Hepatocyte (in vitro differentiated cells): Measurements from ENCODE around the gene ADAMTS19.

Source experiments
- EZH2 ChIP-seq: fragments of 200-600 bp; sonication (generic); IDR thresholded peaks from 2 replicates; pipeline ENCODE4 v1.6.1; 2016; ENCODE audit warnings: antibody characterized with exemption, mild to moderate bottlenecking, borderline replicate concordance
- EZH2phosphoT487 ChIP-seq: fragments of 200-600 bp; sonication (generic); IDR thresholded peaks from one replicate; pipeline ENCODE4 v1.6.1; 2018; ENCODE audit warnings: antibody characterized with exemption, mild to moderate bottlenecking, low read depth, moderate library complexity; ENCODE audit not compliant: unreplicated experiment, severe bottlenecking
- TF ChIP-seq, protein P1 (sequence below): fragments of 200-600 bp; sonication (generic); IDR thresholded peaks from 2 replicates; pipeline ENCODE4 v1.5.1; 2016; ENCODE audit warnings: antibody characterized with exemption, mild to moderate bottlenecking; ENCODE audit not compliant: poor library complexity

GRCh38 chr5:129496864-129497595, 36.9 kb downstream of the ADAMTS19 start:
- TF ChIP-seq, protein P1, sequence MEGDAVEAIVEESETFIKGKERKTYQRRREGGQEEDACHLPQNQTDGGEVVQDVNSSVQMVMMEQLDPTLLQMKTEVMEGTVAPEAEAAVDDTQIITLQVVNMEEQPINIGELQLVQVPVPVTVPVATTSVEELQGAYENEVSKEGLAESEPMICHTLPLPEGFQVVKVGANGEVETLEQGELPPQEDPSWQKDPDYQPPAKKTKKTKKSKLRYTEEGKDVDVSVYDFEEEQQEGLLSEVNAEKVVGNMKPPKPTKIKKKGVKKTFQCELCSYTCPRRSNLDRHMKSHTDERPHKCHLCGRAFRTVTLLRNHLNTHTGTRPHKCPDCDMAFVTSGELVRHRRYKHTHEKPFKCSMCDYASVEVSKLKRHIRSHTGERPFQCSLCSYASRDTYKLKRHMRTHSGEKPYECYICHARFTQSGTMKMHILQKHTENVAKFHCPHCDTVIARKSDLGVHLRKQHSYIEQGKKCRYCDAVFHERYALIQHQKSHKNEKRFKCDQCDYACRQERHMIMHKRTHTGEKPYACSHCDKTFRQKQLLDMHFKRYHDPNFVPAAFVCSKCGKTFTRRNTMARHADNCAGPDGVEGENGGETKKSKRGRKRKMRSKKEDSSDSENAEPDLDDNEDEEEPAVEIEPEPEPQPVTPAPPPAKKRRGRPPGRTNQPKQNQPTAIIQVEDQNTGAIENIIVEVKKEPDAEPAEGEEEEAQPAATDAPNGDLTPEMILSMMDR, result no peak
- TF ChIP-seq EZH2 (no peak), EZH2phosphoT487 (no peak)
